HEK293 (cell line): ENCODE measurements around the gene MACROD1.
A peak's percentile ranks its signal among the peaks of the same experiment; 100 is the strongest.

Experiments
- GLI2 ChIP-seq: fragments of 450-650 bp; formaldehyde crosslinking; IDR thresholded peaks from 2 replicates; pipeline ENCODE4; 2017; ENCODE audit warnings: missing biosample characterization, missing genetic modification characterization, low read depth, borderline replicate concordance
- GLI4 ChIP-seq: fragments of 450-650 bp; formaldehyde crosslinking; IDR thresholded peaks from 2 replicates; pipeline ENCODE4 v1.5.1; 2016; ENCODE audit warnings: missing biosample characterization, missing genetic modification characterization
- GLIS2 ChIP-seq: fragments of 450-650 bp; formaldehyde crosslinking; IDR thresholded peaks from 2 replicates; pipeline ENCODE4 v1.5.1; 2016; ENCODE audit warnings: missing biosample characterization, missing genetic modification characterization
- OVOL3 ChIP-seq: fragments of 450-650 bp; formaldehyde crosslinking; IDR thresholded peaks from 2 replicates; pipeline ENCODE4 v1.5.1; 2016; ENCODE audit warnings: missing biosample characterization, missing genetic modification characterization
- REST ChIP-seq: fragments of 450-650 bp; formaldehyde crosslinking; IDR thresholded peaks from 2 replicates; pipeline ENCODE4 v1.5.1; 2016; ENCODE audit warnings: missing biosample characterization, missing genetic modification characterization
- SALL2 ChIP-seq: fragments of 450-650 bp; formaldehyde crosslinking; IDR thresholded peaks from 2 replicates; pipeline ENCODE4 v1.5.0; 2017; ENCODE audit warnings: missing biosample characterization, mild to moderate bottlenecking, missing genetic modification characterization, borderline replicate concordance
- TCF7L2 ChIP-seq: IDR thresholded peaks from 2 replicates; pipeline ENCODE4 v1.6.1; 2011; ENCODE audit warnings: low read depth, mild to moderate bottlenecking, inconsistent platforms, low read length, moderate library complexity, borderline replicate concordance
- TSHZ1 ChIP-seq: fragments of 450-650 bp; formaldehyde crosslinking; IDR thresholded peaks from 2 replicates; pipeline ENCODE4 v1.5.1; 2016; ENCODE audit warnings: missing biosample characterization, missing genetic modification characterization, borderline replicate concordance
- WT1 ChIP-seq: fragments of 450-650 bp; formaldehyde crosslinking; IDR thresholded peaks from 2 replicates; pipeline ENCODE4 v1.5.1; 2016; ENCODE audit warnings: missing biosample characterization, missing genetic modification characterization
- ZBTB26 ChIP-seq: fragments of 450-650 bp; formaldehyde crosslinking; optimal IDR thresholded peaks from 2 replicates; pipeline ENCODE3; 2016; ENCODE audit warnings: missing biosample characterization, mild to moderate bottlenecking, missing genetic modification characterization
- ZFP69B ChIP-seq: fragments of 450-650 bp; formaldehyde crosslinking; IDR thresholded peaks from 2 replicates; pipeline ENCODE4 v1.5.1; 2016; ENCODE audit warnings: missing biosample characterization, missing genetic modification characterization
- ZNF112 ChIP-seq: fragments of 450-650 bp; formaldehyde crosslinking; IDR thresholded peaks from 2 replicates; pipeline ENCODE4 v1.5.0; 2017; ENCODE audit warnings: missing biosample characterization, missing genetic modification characterization
- ZNF132 ChIP-seq: fragments of 450-650 bp; formaldehyde crosslinking; IDR thresholded peaks from 2 replicates; pipeline ENCODE4 v1.5.1; 2017; ENCODE audit warnings: missing biosample characterization, missing genetic modification characterization, borderline replicate concordance
- ZNF302 ChIP-seq: fragments of 450-650 bp; formaldehyde crosslinking; IDR thresholded peaks from 2 replicates; pipeline ENCODE4 v1.5.1; 2016; ENCODE audit warnings: missing biosample characterization, missing genetic modification characterization, low read depth
- ZNF335 ChIP-seq: fragments of 450-650 bp; formaldehyde crosslinking; conservative IDR thresholded peaks from 2 replicates; pipeline ENCODE4 v1.5.1; 2016; ENCODE audit warnings: missing biosample characterization, missing genetic modification characterization
- ZNF433 ChIP-seq: fragments of 450-650 bp; formaldehyde crosslinking; IDR thresholded peaks from 2 replicates; pipeline ENCODE4 v1.5.1; 2016; ENCODE audit warnings: missing biosample characterization, missing genetic modification characterization, low read depth
- ZNF518A ChIP-seq: fragments of 450-650 bp; formaldehyde crosslinking; conservative IDR thresholded peaks from 2 replicates; pipeline ENCODE4 v1.5.1; 2016; ENCODE audit warnings: low read depth, missing biosample characterization, missing genetic modification characterization
- ZNF521 ChIP-seq: fragments of 450-650 bp; formaldehyde crosslinking; IDR thresholded peaks from 2 replicates; pipeline ENCODE4 v1.5.1; 2017; ENCODE audit warnings: missing biosample characterization, mild to moderate bottlenecking, missing genetic modification characterization
- ZNF560 ChIP-seq: fragments of 450-650 bp; formaldehyde crosslinking; IDR thresholded peaks from 2 replicates; pipeline ENCODE4 v1.5.1; 2017; ENCODE audit warnings: missing biosample characterization, missing genetic modification characterization, borderline replicate concordance
- ZNF645 ChIP-seq: fragments of 450-650 bp; formaldehyde crosslinking; IDR thresholded peaks from 2 replicates; pipeline ENCODE4; 2016; ENCODE audit warnings: missing biosample characterization, missing genetic modification characterization
- ZNF664 ChIP-seq: fragments of 450-650 bp; formaldehyde crosslinking; IDR thresholded peaks from 2 replicates; pipeline ENCODE4 v1.5.1; 2016; ENCODE audit warnings: missing biosample characterization, missing genetic modification characterization
- ZNF76 ChIP-seq: fragments of 450-650 bp; formaldehyde crosslinking; IDR thresholded peaks from 2 replicates; pipeline ENCODE4; 2016; ENCODE audit warnings: low read depth, missing biosample characterization, missing genetic modification characterization, borderline replicate concordance

MACROD1 gene

GRCh38 chr11:63986156-63986931 lies 179.6 kb downstream of the MACROD1 start, which contains the start of gene OTUB1 (continued):
- TF ChIP-seq ZNF76 (tag by site-specific recombination) (peak; percentile 54; the same call in 1 of the 2 replicates), ZFP69B (peak; percentile 45), REST (tag by site-specific recombination) (peak; percentile 61; the same call in 1 of the 2 replicates), OVOL3 (tag by site-specific recombination) (no peak), ZNF433 (no peak), ZNF560 (tag by site-specific recombination) (no peak), ZNF112 (no peak), GLIS2 (tag by site-specific recombination) (peak; percentile 60), TSHZ1 (tag by site-specific recombination) (no peak), TCF7L2 (no peak), ZNF335 (peak; percentile 56; the same call in 1 of the 2 replicates), ZBTB26 (tag by site-specific recombination) (peak; percentile 68), ZNF664 (tag by site-specific recombination) (no peak), ZNF518A (peak; percentile 52), ZNF132 (no peak), WT1 (0 out of 2 replicates have a peak, but pooled peaks have one; percentile 17), GLI2 (tag by site-specific recombination) (no peak), ZNF521 (no peak), SALL2 (tag by site-specific recombination) (no peak), GLI4 (tag by site-specific recombination) (no peak), ZNF645 (no peak), ZNF302 (tag by site-specific recombination) (no peak)
